ENCODE results near the gene PCDHB5. TPM values are rescaled to one million over a fixed set of nuclear protein-coding genes. Genes with fewer than 3 reads are reported as not detected.
"Not testable (repeated sequence)": the region's sequence is repeated elsewhere in the genome, so short reads cannot be mapped to it uniquely, and the experiment has no call there.

PCDHB5 gene
- total RNA-seq, 1 donor from 2014 or later = 7.8 TPM

DNA sequence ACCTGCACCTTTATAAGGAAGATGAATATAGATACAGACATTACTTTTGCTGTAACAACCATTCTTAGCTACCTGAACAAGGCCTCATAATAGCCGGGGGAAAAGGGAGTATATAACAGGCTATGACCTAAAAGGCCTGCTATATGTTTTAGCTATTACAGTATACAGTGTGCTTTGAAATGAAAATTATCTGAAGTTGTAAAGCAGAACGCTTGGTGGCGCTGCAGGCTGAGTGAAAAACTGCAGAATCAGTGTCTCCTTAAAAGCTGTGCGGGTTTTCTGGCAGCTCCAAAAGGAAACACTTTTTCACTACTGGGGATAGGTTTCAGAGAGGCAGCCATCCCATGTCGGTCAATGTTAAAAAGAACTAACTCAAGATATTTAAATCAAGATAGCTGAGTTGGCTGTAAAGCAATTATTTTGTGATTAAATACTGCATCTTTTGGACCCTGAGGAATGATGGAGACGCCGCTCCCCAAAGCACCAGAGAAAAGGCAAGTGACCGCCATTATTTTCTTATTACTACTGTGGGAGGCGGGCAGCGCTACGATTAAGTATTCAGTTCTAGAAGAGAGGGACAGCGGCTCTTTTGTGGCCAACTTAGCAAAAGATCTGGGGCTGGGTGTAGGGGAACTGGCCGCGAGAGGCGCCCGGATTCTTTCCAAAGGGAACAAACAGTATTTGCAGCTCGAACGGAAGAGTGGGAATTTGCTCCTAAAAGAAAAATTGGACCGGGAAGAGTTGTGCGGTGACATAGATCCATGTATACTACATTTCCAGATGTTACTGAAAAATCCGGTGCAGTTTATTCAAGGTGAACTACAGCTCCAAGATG lies 20.8 kb downstream of the PCDHB5 start:
- Mint-ChIP-seq H3K27ac (ENCODE audit: unreplicated experiment) (no peak overlapping the region), H3K27me3 (ENCODE audit: unreplicated experiment) (no peaks in the 10 kb centered on the region), H3K36me3 (ENCODE audit: low read depth, unreplicated experiment) (peaks cover 21% of the 10 kb centered on the region), H3K9me3 (ENCODE audit: unreplicated experiment) (no peaks in the 10 kb centered on the region), H3K4me3 (ENCODE audit: unreplicated experiment) (no peak overlapping the region), H3K4me1 (ENCODE audit: unreplicated experiment) (no peaks in the 10 kb centered on the region)
- DNase-seq (ENCODE audit: low spot score) = peak; percentile 44
- peak; percentile 79 for TF ChIP-seq CTCF (IDR thresholded peaks at IDR 0.05; ENCODE audit: unreplicated experiment)

DNA sequence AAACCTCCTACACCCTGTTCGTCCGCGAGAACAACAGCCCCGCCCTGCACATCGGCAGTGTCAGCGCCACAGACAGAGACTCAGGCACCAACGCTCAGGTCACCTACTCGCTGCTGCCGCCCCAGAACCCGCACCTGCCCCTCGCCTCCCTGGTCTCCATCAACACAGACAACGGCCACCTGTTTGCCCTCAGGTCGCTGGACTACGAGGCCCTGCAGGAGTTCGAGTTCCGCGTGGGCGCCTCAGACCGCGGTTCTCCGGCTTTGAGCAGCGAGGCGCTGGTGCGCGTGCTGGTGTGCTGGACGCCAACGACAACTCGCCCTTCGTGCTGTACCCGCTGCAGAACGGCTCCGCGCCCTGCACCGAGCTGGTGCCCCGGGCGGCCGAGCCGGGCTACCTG lies 22.4 kb downstream of the PCDHB5 start:
- H3K27me3 Mint-ChIP-seq (ENCODE audit: unreplicated experiment); H3K4me3 Mint-ChIP-seq (ENCODE audit: unreplicated experiment); H3K4me1 Mint-ChIP-seq (ENCODE audit: unreplicated experiment); H3K9me3 Mint-ChIP-seq (ENCODE audit: unreplicated experiment); H3K27ac Mint-ChIP-seq (ENCODE audit: unreplicated experiment); DNase-seq (ENCODE audit: low spot score): not testable (repeated sequence)
- peaks cover 11% of the 10 kb centered on the region for H3K36me3 Mint-ChIP-seq (ENCODE audit: low read depth, unreplicated experiment)

GRCh38 chr5:141157901-141158300 lies 22.9 kb downstream of the PCDHB5 start:
- not testable (repeated sequence) for H3K27me3 Mint-ChIP-seq (ENCODE audit: unreplicated experiment)

DNA sequence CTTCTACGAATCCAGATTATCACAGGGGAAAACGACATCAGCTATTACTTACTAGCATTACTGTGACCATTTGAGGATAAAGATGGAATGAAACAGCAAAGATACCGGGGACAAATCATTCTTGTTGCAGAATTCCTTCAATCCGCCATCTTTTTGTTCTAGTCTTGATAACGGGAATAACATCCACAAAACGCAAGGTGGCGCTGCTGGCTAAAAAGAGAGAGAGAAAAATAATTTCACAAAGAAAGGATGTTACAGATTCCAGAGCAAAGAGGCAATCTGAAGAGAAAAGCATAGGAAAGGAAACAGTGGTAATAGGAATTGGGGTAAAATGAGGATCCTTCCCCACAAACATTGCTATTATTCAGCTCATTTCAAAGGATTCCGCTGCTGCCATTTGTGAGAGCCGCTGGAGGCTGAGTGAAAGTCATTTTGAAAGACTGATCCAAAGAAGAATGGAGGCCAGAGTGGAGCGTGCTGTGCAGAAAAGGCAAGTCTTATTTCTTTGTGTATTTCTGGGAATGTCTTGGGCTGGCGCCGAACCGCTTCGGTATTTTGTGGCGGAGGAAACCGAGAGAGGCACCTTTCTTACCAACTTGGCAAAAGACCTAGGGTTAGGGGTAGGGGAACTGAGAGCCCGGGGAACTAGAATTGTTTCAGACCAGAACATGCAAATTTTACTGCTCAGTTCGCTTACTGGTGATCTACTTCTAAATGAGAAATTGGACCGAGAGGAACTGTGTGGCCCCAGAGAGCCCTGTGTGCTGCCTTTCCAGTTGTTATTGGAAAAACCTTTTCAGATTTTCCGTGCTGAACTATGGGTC lies 37.6 kb downstream of the PCDHB5 start, which contains the start of gene PCDHB7:
PCDHB7 (plus strand) TSS at position 264 of the 824 bp plus-strand sequence; CDS start at position 456, 192 bp downstream.
- H3K9me3 Mint-ChIP-seq (ENCODE audit: unreplicated experiment) = peaks cover 6% of the 10 kb centered on the region
- peak within 1 kb of the TSS; percentile 21 for H3K27ac Mint-ChIP-seq (ENCODE audit: unreplicated experiment)
- peaks cover 11% of the 10 kb centered on the region for H3K36me3 Mint-ChIP-seq (ENCODE audit: low read depth, unreplicated experiment)
- DNase-seq (ENCODE audit: low spot score) = peak; percentile 51
- H3K4me1 Mint-ChIP-seq (ENCODE audit: unreplicated experiment) = peaks cover 6% of the 10 kb centered on the region
- TF ChIP-seq CTCF (IDR thresholded peaks at IDR 0.05; ENCODE audit: unreplicated experiment) = peak; percentile 75
- H3K4me3 Mint-ChIP-seq (ENCODE audit: unreplicated experiment) = peak within 1 kb of the TSS; percentile 14
- peaks cover 5% of the 10 kb centered on the region for H3K27me3 Mint-ChIP-seq (ENCODE audit: unreplicated experiment)

More at GRCh38 chr5:141157901-141158300, 22.9 kb downstream of the PCDHB5 start:
- H3K4me3 Mint-ChIP-seq (ENCODE audit: unreplicated experiment); DNase-seq (ENCODE audit: low spot score); H3K9me3 Mint-ChIP-seq (ENCODE audit: unreplicated experiment); H3K4me1 Mint-ChIP-seq (ENCODE audit: unreplicated experiment); H3K27ac Mint-ChIP-seq (ENCODE audit: unreplicated experiment): not testable (repeated sequence)
- peaks cover 11% of the 10 kb centered on the region for H3K36me3 Mint-ChIP-seq (ENCODE audit: low read depth, unreplicated experiment)

DNA sequence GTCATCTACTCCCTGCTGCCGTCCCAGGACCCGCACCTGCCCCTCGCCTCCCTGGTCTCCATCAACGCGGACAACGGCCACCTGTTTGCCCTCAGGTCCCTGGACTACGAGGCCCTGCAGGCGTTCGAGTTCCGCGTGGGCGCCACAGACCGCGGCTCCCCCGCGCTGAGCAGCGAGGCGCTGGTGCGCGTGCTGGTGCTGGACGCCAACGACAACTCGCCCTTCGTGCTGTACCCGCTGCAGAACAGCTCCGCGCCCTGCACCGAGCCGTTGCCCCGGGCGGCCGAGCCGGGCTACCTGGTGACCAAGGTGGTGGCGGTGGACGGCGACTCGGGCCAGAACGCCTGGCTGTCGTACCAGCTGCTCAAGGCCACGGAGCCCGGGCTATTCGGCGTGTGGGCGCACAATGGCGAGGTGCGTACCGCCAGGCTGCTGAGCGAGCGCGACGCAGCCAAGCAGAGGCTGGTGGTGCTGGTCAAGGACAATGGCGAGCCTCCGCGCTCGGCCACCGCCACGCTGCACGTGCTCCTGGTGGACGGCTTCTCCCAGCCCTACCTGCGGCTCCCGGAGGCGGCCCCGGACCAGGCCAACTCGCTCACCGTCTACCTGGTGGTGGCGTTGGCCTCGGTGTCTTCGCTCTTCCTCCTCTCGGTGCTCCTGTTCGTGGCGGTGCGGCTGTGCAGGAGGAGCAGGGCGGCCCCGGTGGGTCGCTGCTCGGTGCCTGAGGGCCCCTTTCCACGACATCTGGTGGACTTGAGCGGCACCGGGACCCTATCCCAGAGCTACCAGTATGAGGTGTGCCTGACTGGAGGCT lies 39.5 kb downstream of the PCDHB5 start:
- H3K4me1 Mint-ChIP-seq (ENCODE audit: unreplicated experiment) = not testable (repeated sequence)

GRCh38 chr5:141175933-141176332 lies 40.9 kb downstream of the PCDHB5 start:
- DNase-seq (ENCODE audit: low spot score) = no peak
- H3K4me3 Mint-ChIP-seq (ENCODE audit: unreplicated experiment) = no peak overlapping the region
- peaks cover 17% of the 10 kb centered on the region for H3K36me3 Mint-ChIP-seq (ENCODE audit: low read depth, unreplicated experiment)
- peaks cover 5% of the 10 kb centered on the region for H3K27me3 Mint-ChIP-seq (ENCODE audit: unreplicated experiment)
- TF ChIP-seq CTCF (IDR thresholded peaks at IDR 0.05; ENCODE audit: unreplicated experiment) = no peak
- H3K4me1 Mint-ChIP-seq (ENCODE audit: unreplicated experiment) = peaks cover 6% of the 10 kb centered on the region
- H3K27ac Mint-ChIP-seq (ENCODE audit: unreplicated experiment) = no peak overlapping the region
- peaks cover 6% of the 10 kb centered on the region for H3K9me3 Mint-ChIP-seq (ENCODE audit: unreplicated experiment)

More for the DNA sequence above, 39.5 kb downstream of the PCDHB5 start:
- not testable (repeated sequence) for DNase-seq (ENCODE audit: low spot score); H3K27me3 Mint-ChIP-seq (ENCODE audit: unreplicated experiment); H3K9me3 Mint-ChIP-seq (ENCODE audit: unreplicated experiment); H3K27ac Mint-ChIP-seq (ENCODE audit: unreplicated experiment)
- H3K4me3 Mint-ChIP-seq (ENCODE audit: unreplicated experiment) = peak overlapping the region; percentile 63
- H3K36me3 Mint-ChIP-seq (ENCODE audit: low read depth, unreplicated experiment) = peaks cover 11% of the 10 kb centered on the region

DNA sequence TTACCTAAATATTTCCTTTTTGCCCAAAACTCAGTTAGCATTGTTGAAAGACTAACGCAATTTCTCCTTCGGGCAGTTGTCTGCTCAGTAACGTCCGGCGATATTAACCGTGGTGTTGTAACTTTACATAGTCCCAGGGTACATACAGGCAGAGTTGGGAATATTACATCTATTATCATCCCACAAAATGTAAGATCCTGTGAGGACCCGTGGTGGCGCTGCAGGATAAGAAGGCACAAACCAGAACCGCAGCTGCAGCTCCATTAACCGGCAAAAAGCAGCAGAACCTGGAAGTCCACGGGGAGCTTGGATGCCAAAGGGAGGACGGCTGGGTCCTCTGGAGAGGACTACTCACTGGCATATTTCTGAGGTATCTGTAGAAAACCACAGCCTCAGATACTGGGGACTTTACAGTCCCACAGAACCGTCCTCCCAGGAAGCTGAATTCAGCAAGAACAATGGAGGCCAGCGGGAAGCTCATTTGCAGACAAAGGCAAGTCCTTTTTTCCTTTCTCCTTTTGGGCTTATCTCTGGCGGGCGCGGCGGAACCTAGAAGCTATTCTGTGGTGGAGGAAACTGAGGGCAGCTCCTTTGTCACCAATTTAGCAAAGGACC lies 42.7 kb downstream of the PCDHB5 start, which contains the start of gene PCDHB8:
PCDHB8 (plus strand) TSS at position 214 of the 615 bp plus-strand sequence; CDS start at position 459, 245 bp downstream.
- H3K27ac Mint-ChIP-seq (ENCODE audit: unreplicated experiment); H3K4me3 Mint-ChIP-seq (ENCODE audit: unreplicated experiment); DNase-seq (ENCODE audit: low spot score); H3K27me3 Mint-ChIP-seq (ENCODE audit: unreplicated experiment); H3K4me1 Mint-ChIP-seq (ENCODE audit: unreplicated experiment): not testable (repeated sequence)
- Mint-ChIP-seq H3K9me3 (ENCODE audit: unreplicated experiment) (peaks cover 13% of the 10 kb centered on the region), H3K36me3 (ENCODE audit: low read depth, unreplicated experiment) (peaks cover 24% of the 10 kb centered on the region)

- Mint-ChIP-seq H3K36me3 (ENCODE audit: low read depth, unreplicated experiment) (peaks cover 29% of the 10 kb centered on the region), H3K9me3 (ENCODE audit: unreplicated experiment) (peaks cover 13% of the 10 kb centered on the region)
- not testable (repeated sequence) for H3K4me1 Mint-ChIP-seq (ENCODE audit: unreplicated experiment); DNase-seq (ENCODE audit: low spot score); H3K27me3 Mint-ChIP-seq (ENCODE audit: unreplicated experiment); H3K4me3 Mint-ChIP-seq (ENCODE audit: unreplicated experiment); H3K27ac Mint-ChIP-seq (ENCODE audit: unreplicated experiment)
These were observed 44.4 kb downstream of the PCDHB5 start for GRCh38 chr5:141179371-141179770.

All from endothelial cell (in vitro differentiated cells).